ENCODE results near the gene TAF10.

Gene TAF10

DNA sequence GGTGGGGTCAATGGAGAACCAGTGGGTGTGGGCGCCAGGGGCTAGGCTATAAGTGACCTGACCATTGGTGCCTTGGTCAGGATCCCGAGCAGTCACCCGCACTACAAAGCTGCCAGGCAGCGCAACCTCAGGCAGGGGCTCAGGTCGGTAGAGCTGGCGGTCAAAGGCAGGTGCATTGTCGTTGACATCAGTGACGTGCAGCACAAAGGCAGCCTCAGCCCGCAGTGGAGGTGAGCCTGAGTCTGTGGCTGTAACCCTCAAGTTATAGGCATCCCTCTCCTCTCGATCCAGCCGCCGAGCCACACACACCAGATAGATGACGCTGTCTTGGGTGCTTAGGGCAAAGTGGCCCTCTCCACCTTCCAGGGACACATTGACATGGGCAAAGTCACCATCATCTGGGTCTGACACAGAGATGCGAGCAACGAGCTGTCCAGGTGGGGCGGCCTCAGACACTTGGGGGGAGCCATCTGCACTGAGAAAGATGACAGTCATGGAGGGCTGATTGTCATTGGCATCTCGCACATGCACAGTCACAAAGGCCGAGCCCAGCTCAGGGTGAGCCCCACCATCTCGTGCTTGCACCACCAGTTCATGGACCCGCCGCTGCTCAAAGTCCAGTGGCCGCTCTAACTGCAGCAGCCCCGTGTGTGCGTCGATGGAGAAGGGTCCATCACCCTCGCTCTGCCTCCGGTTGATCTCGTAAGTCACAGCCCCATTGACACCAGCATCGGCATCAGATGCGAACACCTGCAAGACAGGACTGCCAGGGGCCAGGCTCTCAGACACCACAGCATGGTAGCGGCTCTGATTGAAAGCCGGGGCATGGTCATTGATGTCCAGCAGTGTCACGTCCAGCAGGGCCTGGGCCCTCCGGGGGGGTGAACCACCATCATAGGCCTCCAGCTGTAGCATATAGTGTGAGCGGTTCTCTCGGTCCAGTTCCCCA, 28.3 kb upstream of the TAF10 start:
- no peak for DNase-seq

DNA sequence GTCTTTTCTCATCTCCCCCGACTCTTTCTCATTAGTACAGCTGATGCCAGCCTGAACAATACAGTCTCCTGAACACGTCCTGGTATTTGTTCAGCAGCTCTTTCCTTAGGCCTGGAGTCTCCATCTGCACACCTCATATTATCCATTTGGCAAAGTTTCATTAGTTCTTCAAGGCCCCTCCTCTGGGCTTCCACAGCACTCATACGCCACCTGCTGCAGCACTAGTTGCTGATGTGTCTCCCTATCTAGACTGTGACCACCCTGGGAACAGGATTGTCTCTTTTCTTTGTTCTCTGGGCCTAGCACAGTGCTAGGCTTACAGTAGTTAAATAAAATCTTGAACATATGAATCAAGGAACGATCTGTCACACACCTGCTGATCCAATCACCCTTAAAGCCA, 26.4 kb upstream of the TAF10 start:
- no peak for DNase-seq

DNA sequence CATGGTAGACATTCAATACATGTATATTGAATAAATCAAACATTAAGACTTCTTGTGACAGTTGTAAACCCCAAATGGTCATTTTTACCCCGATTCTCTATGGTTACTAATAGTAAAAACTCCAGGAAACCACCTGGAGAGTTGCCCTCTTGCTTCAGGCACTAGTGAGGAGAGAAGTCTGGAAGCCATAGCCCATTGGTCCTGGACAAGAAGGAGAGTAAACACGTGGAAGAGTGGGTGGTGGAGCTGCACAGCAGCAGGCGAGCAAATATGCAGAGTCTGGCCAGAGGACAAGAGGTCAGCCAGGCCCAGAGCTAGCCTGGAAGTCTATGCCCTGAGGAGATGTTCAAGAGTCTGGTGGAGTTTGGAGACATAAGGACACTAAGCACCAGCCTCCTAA, 25.9 kb upstream of the TAF10 start:
- DNase-seq = no peak

DNA sequence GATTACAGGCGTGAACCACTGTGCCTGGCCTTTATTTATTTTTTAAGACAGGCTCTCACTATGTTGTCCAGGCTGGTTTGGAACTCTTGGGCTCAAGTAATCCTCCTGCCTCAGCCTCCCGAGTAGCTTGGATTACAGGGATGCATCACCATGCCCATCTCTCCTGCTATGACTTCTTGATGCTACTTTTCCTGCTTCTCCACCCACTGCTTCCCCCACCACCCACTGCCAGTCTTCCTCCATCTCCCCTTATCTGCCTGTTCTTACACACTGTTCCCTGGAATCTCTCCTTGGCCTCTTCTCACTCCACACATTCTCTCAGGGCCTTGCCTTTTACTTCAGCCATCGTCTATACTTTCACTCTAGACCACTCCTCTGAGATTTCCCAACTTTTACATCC, 24.5 kb upstream of the TAF10 start:
- no peak for DNase-seq

DNA sequence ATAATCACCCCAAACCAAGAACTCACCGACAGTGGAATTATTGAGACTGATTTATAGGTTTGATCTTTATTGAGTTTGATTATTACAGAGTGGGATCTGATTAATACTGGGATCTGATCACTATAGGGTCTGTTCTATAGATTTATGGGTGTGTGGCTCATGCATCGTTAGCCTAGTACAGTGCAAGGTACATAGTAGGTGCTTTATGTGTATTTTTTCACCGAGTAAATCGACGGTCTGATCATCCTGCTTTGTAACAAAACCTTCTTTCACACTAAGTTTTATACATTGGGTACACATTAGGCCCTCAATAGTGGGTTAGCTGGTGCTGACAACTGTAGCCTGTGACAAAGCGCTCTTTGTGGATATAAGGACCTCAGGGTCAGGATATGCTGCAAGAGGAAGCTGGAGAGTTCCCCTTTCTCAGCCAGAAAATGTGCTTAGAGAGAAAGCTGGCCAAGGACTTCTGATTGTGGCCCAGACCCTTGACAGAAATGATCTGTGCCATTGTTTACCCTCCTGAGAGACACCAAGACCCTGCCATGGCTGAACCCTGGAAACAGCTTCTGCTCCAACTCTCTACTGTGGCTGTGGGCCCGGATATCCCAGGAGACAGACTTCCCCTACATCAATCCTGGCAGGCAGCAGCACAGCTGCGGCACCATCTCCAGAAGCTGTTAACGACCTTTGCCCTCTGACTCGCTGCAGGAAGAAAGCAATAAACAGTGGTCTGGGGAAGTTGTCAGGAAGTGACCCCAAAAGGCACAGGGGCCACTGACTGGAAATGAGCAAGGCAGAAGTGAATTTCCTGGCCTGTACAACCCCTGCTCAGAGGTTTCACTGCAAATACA, 23.3 kb upstream of the TAF10 start:
- DNase-seq = no peak

DNA sequence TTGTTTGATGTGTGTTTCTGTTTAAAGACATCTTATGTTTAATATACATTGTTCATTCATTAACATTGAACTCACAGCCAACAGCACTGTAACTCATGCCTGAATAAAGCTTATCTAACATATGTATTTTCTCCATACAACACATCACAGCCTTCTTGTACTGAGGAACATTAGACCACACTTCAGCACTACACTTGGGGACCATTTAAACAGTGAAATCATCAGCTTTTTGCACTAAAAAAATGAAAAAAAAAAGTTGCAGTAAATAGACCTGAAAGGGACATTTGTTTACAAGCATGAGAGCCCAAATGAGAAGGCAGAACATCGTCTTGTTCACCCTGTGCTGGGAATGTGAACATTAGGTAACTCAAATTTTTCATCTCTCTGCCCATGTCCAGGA, 22.5 kb upstream of the TAF10 start:
- DNase-seq = no peak

DNA sequence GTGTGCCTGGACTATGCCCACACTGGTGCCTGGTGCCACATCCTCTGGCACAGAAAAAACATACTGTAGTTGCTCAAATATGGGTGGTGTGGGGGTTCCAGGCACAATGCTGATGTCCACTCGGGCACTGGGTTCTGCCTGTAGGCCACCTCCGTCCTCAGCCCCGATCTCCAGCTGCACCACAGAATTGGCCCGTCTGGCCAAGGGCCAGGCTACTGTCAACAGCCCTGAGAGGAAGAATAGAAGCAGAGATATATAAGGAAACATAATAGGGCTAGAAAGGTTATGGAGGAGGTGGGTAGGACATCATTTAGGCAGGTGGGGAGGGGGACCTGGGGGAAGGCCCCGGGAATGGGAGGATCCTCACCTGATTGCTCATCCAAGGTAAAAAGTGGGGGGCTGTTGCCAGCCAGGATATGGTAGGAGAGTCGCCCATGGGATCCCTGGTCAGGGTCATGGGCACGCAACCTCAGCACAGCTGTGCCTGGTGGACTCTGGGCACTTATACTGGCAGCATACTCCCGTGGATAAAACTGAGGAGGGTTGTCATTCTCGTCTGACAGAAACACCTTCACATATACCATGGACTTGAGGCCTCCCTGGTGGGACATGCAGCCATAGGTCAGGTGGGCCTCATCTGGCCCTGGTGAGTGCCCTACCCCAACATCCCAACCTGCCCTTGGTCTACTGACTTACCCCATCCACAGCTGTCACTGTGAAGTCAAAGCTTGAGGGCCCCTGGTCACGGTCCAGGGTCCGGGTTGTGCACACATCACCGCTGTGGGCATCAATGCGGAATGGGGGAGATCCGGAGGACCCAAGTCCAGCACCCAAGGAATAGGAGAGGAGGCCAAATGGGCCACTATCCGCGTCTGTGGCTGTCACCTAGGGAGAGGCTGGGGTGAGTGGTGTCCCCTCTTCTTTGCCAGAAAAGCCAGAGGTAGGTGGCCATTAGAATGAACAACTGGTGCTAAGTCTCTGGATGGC, 21.7 kb upstream of the TAF10 start:
- DNase-seq = no peak

DNA sequence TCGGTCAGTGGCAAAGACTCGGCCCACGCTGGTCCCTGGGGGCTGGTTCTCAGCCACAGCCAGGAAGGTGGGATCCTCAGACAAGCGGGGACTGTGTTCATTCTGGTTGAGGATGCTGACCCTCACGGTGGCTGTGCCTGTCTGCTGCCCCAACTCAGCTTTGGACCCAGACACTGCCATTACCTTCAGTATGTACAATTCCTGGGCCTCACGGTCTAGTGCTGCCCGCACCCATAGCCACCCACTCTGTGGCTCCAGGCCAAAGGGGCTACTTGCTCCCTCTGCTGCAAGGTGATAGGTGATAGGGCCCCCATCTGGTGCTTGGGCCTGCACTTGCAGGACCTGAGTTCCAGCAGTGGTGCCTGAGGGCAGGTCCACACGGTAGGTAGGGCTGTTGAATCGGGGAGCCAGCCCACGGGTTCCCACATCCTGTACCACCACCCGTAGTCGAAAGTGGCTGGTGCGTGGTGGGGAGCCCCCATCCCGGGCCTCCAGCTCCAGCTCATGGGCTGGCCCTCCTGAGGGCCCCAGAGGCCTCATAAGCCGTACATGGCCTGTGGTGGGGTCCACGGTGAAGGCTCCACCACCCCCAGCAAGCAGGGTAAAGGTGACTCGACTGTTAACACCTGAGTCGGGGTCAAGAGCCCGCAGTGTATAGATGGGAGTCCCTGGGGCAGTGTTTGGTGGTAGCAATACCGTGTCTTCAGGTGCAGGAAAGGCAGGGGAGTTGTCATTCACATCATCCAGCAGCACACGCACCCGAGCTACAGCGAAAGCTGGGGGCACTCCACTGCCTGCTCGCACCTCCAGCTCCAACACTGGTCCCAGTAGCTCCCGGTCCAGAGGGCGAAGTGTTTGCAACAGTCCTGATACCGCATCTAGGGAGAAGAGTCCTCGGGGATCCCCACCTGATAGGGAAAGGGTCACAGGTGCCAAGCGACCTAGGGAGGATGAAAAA, 20.4 kb upstream of the TAF10 start:
- DNase-seq = no peak

DNA sequence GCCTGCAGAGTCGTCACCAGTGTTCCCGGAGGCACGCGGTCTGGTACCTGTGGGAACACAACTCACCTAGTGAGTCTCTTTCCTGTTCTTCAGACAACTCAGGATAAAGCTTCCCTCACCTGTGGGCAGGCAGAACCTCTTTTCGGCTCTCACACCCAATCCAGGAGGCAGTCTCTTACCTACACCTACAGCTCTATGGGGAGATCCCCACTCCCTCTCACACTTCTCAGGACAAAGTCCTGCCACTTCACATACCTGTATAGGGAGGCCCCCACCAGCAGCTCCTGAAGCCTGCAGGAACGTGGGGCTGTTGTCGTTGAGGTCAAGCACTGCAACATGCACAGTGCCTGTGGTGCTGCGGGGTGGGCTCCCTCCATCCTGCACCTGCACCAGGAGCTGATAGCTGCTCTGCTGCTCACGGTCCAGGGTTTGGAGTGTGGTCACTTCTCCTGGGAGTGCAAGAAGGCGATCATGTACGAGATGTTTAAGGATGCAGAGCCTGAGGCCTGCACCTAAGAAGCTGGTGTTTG, 19.4 kb upstream of the TAF10 start:
- DNase-seq = no peak

DNA sequence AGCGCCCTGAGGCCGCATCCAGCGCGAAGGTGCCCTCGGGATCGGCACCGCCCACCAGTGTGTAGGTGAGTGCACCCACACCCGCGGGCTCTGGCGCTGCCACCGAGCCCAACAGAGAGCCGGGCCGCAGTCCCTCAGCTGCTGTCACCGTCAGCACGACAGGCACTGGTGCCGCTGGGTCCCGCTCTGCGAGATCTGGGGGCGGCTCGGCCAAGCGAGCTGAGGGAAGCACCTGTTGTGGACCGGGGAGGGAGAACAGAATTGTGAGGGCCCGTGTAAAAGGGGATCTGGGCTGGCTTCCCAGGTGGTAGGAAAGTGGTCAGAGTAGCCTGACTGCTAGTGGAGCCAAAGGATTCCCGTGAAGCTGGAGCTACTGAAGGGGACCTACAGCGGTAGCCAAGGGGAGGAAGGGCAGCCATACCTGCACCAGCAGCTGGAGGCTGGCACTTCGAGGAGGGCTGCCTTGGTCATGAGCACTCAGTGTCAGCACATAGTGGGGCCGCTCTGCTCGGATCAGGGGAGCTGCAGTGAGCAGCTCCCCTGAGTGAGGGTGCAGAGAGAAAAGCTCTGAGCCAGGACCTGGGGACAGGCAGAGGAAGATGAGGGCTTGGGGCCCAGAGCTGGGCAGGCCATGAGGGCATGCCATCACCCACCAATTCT, 18.7 kb upstream of the TAF10 start:
- DNase-seq = no peak

DNA sequence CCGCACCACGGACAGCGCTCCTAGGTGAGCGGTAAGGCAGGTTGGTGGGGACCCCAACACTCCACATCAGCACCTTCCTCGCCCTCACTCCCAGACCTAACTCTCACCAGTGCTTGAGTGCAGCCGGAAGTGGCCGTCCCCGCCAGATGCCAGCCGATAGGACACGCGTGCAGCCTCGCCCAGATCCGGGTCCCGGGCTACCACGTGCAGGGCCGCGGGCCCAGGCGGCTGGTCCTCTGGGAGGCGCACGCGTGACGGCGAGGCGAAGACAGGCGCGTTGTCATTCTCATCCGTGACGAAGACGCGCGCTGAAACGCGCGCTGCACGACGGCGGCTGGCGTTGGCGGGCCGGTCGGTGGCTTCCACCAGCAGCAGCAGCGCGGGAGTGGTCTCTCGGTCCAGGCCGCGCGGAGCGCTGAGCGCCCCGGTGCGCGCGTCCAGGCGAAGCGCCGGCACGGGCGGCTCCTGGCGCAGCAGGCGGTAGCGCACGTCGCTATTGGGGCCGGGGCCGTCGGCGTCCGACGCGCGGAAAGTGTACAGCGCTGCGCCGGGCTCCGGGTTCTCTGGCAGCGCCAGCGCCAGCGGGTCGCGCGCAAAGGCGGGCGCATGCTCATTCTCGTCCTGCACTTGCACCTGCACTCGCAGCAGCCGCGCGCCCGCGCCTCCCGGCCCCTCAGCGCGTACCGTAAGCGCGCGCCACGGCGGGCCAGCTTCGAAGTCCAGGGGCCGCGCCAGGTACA, 18.0 kb upstream of the TAF10 start:
- DNase-seq = no peak

DNA sequence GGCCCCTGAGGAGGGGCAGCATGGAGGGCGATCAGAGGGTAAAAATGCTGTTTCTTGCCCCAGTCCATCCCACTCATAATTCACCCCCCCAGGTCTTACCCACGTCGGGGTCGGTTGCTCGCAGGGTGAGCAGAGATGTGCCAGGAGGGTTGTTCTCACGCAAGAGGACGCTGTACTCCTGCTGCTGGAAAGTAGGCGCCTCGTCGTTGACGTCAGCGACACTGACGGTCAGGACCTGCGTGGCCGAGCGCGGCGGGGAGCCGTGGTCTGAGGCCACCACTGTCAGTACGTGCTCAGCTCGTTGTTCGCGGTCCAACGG, 17.5 kb upstream of the TAF10 start:
- DNase-seq = no peak

DNA sequence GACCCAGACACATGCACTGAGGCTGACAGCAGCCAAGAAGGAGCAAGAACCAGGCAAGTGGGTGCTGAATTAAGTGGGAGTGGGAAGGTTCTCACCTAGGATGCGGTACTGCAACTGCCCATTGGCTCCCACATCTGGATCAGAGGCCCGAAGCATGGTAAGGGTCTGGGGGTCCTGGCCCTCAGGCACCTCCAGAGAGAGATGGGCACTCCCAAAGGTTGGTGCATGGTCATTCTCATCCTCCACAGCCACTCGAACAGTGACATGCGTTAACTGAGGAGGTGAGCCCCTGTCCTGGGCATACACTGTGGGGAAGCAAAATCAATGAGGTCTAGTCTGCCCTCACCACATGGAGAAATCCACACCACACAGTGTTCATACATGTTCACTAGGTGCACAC, 16.5 kb upstream of the TAF10 start:
- DNase-seq = no peak

DNA sequence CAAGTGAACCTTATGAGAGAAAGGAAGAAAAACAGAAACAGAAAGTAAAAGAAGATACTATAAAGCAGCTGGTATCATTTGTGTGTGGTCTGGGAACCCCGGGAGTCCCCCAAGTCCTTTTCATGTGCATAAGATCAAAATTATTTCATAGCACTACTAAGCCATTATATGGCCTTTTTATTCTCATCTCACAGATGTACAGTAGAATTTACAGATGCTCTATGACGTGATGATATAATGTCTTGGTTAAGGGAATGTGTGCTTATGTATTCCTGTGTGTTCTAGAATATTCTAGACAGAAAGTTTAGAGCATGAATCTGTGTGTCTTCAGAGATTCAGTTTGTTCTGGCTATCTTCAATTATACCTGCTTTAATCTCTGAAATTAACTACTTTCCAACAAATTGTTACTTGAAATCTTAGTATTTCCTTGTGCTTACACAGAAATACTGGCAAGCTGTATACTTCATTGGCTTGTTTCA, 15.8 kb upstream of the TAF10 start:
- peak; percentile 11 for DNase-seq

DNA sequence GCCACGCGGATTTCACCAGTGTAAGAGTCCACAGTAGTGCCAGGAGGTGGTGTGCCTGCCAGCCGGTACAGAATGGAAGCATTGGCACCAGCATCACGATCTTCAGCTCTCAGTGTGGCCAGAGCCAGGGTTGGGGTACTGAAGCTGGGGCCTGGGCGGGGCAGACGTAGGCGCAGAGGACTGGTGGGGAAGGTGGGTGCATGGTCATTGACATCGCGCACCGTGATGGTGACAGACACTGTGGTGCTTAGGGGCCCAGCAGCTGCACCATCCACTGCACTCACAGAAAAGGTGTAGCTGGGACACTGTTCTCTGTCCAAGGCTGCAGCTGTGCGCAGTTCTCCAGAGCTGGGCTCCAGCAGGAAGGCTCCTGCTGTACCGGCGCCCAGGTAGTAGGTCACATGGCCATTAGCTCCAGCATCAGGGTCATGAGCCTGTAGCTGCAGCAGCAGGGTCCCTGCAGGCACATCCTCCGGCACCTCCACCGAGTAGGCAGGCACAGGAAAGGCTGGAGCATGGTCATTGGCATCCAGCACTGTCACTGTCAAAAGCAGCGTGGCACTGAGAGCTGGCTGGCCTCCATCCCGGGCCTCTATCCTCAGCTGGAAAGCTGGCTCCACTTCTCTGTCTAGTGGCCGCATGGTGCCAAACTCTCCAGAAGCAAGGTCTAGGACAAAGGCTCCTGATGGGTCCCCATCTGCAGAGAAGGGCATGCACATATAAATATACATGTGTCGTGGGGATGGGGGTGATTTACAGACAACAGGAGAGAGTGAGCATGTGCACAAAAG, 15.2 kb upstream of the TAF10 start:
- no peak for DNase-seq

DNA sequence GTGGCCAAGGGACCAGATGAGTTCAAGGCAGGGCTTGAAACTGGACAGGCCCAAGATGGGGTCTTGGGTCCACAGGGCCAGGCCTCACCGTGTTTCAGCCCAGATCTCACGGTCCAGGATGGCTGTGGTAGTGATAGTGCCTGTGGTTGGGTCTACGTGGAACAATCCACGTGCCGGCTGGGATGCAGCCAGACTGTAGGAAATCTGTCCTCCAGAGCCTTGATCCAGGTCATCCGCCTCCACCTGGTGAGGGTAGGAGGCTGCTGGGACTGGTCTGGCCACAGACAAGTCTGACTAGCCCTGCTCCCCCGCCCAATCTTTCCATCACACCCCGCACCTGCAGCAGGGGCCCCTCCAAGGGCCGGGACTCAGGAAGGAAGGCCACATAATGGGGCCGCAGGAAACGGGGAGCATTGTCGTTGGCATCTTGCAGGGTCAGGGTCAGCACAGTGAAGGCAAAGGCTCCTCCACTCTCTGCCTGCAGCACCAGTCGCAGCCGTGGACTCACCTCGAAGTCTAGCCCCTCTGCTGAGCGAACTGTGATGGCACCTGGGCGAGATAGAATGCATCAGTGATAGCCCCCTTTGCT, 13.9 kb upstream of the TAF10 start:
- no peak for DNase-seq

DNA sequence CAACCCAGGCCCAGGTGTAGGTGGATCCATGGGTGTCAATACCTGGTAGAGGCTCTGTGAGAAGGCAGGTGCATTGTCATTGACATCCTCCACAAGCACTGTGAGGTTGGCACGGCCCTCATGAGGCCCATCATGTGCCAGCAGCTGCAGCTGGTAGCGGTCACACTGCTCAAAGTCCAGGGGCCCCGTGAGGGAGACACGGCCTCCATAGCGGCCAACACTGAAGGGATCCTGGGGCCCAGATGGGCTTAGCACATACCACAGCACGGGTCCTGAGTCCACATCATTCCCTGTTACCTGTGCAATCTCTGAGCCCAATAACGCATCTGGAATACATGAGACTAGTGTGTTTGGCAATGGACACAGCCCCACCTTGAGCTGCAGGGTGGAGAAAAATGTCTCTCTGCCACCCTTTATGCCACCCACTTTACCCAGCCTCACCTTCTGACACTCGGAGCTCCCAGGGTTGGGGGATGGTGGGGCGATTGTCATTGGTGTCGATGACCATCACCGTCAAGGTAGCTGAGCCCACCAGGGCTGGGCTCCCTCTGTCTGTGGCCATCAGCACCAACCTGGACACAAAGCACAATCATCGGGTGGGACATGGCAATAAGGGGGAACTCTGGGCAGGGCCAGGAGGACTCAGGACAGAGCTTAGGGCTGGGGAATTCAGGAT, 13.3 kb upstream of the TAF10 start:
- no peak for DNase-seq
